NCI-H526 (cell line): ENCODE data around the gene IGFBP7.

ENCODE experiments used
- DNase-seq, 2 experiments: peaks; one replicate each; lab custom pipeline; 2025; lab: John Stamatoyannopoulos, UW

Gene IGFBP7

GRCh38 chr4:57129477-57129876 is 19.3 kb upstream of the IGFBP7 start:
- DNase-seq: no peak

GRCh38 chr4:57127361-57127760 is 17.2 kb upstream of the IGFBP7 start:
- no peak for DNase-seq

GRCh38 chr4:57125996-57126395 is 15.8 kb upstream of the IGFBP7 start:
- no peak for DNase-seq

GRCh38 chr4:57124145-57124544 is 14.0 kb upstream of the IGFBP7 start:
- no peak for DNase-seq

- no peak for DNase-seq
Observed at GRCh38 chr4:57122959-57123358, 12.8 kb upstream of the IGFBP7 start.

GRCh38 chr4:57119054-57119651 is 9.0 kb upstream of the IGFBP7 start:
- DNase-seq: no peak

GRCh38 chr4:57117491-57117890 is 7.3 kb upstream of the IGFBP7 start:
- DNase-seq: no peak

- no peak for DNase-seq
Observed at GRCh38 chr4:57116245-57116644, 6.1 kb upstream of the IGFBP7 start.

- no peak for DNase-seq
Observed at GRCh38 chr4:57114973-57115372, 4.8 kb upstream of the IGFBP7 start.

GRCh38 chr4:57113870-57114269 is 3.7 kb upstream of the IGFBP7 start:
- DNase-seq: no peak

- no peak for DNase-seq
Observed at GRCh38 chr4:57110640-57111511, 691 bp upstream of the IGFBP7 start.

- no peak for DNase-seq
Observed at GRCh38 chr4:57109411-57109846, 756 bp downstream of the IGFBP7 start.

GRCh38 chr4:57106181-57106580 is 4.0 kb downstream of the IGFBP7 start:
- DNase-seq: no peak

- no peak for DNase-seq
Observed at GRCh38 chr4:57104706-57105560, 5.3 kb downstream of the IGFBP7 start.

- no peak for DNase-seq
Observed at GRCh38 chr4:57103051-57103450, 7.1 kb downstream of the IGFBP7 start.

- no peak for DNase-seq
Observed at GRCh38 chr4:57102050-57102624, 8.0 kb downstream of the IGFBP7 start.

- DNase-seq: no peak
Observed at GRCh38 chr4:57100979-57101651, 9.1 kb downstream of the IGFBP7 start.

GRCh38 chr4:57099363-57099762 is 10.8 kb downstream of the IGFBP7 start:
- no peak for DNase-seq

GRCh38 chr4:57098941-57099340 is 11.2 kb downstream of the IGFBP7 start:
- DNase-seq: no peak

GRCh38 chr4:57098415-57098814 is 11.8 kb downstream of the IGFBP7 start:
- no peak for DNase-seq

GRCh38 chr4:57097711-57098110 is 12.5 kb downstream of the IGFBP7 start:
- no peak for DNase-seq

GRCh38 chr4:57095956-57096355 is 14.2 kb downstream of the IGFBP7 start:
- no peak for DNase-seq
